ENCODE data around the gene ALDH7A1. TPM values are rescaled to one million over a fixed set of nuclear protein-coding genes. Genes with fewer than 3 reads are reported as not detected.

ALDH7A1 gene
- total and polyA plus RNA-seq, 10 of the 15 experiments (the other 5 are each of a cell fraction or from before 2014, with no cell fraction given) = 0.18 to 1.0 (median 0.41) TPM; not detected in 1

DNA sequence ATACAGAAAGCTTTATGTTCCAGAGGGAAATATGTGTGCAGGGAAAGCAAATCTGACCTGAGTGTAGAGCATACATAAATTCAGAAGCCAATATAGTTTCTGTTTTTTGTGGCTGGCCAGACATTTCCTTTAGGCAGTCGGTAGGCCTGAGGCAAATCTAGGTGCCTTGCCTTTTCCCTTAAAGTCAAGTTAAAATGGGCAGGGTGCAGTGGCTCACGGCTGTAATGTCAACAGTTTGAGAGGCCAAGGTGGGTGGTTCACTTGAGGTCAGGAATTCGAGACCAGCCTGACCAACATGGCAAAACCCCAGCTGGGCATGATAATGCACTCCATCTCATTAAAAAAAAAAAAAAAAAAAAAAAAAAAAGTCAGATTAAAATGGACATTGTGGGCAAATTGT is 36.9 kb upstream of the ALDH7A1 start:
- H3K27ac ChIP-seq (ENCODE audit: control insufficient read depth, insufficient read depth) = no peak overlapping the region
- no peak overlapping the region for H3K4me3 ChIP-seq
- ATAC-seq (no peak), DNase-seq (ENCODE audit: low read depth, low spot score) (no peak), FAIRE-seq (no peak)
- no peaks in the 10 kb centered on the region for H3K9me3 ChIP-seq (replicated peaks; ENCODE audit: control insufficient read depth, insufficient read depth, low read length)
- in situ Hi-C loops (cut with MboI) (no loop called here), intact Hi-C loops (cut with micrococcal nuclease; ENCODE audit: unreplicated experiment) (no loop called here)
- ChIA-PET SMC1A (ENCODE audit: uncharacterized antibody, unreplicated experiment) (no interaction called here), CTCF (interaction anchor here (1.6 kb wide), 1 partner anchor 31 kb away, joined by 3 read pairs; the partner anchor contains the start of gene PHAX), POLR2A (no interaction called here), RAD21 (ENCODE audit: unreplicated experiment) (no interaction called here)
- H3K4me1 ChIP-seq (ENCODE audit: control insufficient read depth, insufficient read depth, low read length) = no peaks in the 10 kb centered on the region
- BruUV-seq (replicated peaks) = no TSS peak
- no peak overlapping the region for H3K4me2 ChIP-seq (ENCODE audit: control insufficient read depth, insufficient read depth)
- no peaks in the 10 kb centered on the region for H4K20me1 ChIP-seq (ENCODE audit: control insufficient read depth, insufficient read depth)
- WGBS (ENCODE audit: insufficient coverage, insufficient replicate concordance, low lambda C conversion rate, missing lambda C conversion rate) = 29% methylated on average over 3 of the region's 3 CpGs
- H3K27me3 ChIP-seq (replicated peaks in 1 of 2; ENCODE audit: control insufficient read depth in 2 of 2, insufficient read depth in 2 of 2, low read length in 1 of 2) = no peaks in the 10 kb centered on the region
- TF ChIP-seq EED (IDR thresholded peaks at IDR 0.05; ENCODE audit: low read depth) (no peak), WRNIP1 (IDR thresholded peaks at IDR 0.05; ENCODE audit: borderline replicate concordance, low read depth, low read length) (no peak), ZNF207 (IDR thresholded peaks at IDR 0.05; ENCODE audit: borderline replicate concordance) (no peak), MTA3 (IDR thresholded peaks at IDR 0.05; ENCODE audit: borderline replicate concordance, low read length) (no peak), YY1 (IDR thresholded peaks at IDR 0.05; ENCODE audit: low read depth, low read length) (no peak), MXI1 (IDR thresholded peaks at IDR 0.05; ENCODE audit: low read depth, low read length) (no peak), TCF7 (IDR thresholded peaks at IDR 0.05; ENCODE audit: borderline replicate concordance) (no peak), DPF2 (IDR thresholded peaks at IDR 0.05) (no peak), NBN (IDR thresholded peaks at IDR 0.05) (no peak)
- TF ChIP-seq, protein P1, sequence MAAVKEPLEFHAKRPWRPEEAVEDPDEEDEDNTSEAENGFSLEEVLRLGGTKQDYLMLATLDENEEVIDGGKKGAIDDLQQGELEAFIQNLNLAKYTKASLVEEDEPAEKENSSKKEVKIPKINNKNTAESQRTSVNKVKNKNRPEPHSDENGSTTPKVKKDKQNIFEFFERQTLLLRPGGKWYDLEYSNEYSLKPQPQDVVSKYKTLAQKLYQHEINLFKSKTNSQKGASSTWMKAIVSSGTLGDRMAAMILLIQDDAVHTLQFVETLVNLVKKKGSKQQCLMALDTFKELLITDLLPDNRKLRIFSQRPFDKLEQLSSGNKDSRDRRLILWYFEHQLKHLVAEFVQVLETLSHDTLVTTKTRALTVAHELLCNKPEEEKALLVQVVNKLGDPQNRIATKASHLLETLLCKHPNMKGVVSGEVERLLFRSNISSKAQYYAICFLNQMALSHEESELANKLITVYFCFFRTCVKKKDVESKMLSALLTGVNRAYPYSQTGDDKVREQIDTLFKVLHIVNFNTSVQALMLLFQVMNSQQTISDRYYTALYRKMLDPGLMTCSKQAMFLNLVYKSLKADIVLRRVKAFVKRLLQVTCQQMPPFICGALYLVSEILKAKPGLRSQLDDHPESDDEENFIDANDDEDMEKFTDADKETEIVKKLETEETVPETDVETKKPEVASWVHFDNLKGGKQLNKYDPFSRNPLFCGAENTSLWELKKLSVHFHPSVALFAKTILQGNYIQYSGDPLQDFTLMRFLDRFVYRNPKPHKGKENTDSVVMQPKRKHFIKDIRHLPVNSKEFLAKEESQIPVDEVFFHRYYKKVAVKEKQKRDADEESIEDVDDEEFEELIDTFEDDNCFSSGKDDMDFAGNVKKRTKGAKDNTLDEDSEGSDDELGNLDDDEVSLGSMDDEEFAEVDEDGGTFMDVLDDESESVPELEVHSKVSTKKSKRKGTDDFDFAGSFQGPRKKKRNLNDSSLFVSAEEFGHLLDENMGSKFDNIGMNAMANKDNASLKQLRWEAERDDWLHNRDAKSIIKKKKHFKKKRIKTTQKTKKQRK (IDR thresholded peaks at IDR 0.05; ENCODE audit: low read depth, low read length) = no peak
- H3K9ac ChIP-seq (ENCODE audit: control insufficient read depth, insufficient read depth, low read length) = no peak overlapping the region
- H3K36me3 ChIP-seq (ENCODE audit: control insufficient read depth in 2 of 2, insufficient read depth in 2 of 2, low read length in 1 of 2) = no peaks in the 10 kb centered on the region
- H3K79me2 ChIP-seq (ENCODE audit: control insufficient read depth, insufficient read depth, low read length) = no peaks in the 10 kb centered on the region
- no peak overlapping the region for H2AFZ ChIP-seq (ENCODE audit: control insufficient read depth, low read depth, low read length)
